Measurements from ENCODE around the gene KSR1.
"Not testable (repeated sequence)": the region's sequence is repeated elsewhere in the genome, so short reads cannot be mapped to it uniquely, and the experiment has no call there.

KSR1 gene

DNA sequence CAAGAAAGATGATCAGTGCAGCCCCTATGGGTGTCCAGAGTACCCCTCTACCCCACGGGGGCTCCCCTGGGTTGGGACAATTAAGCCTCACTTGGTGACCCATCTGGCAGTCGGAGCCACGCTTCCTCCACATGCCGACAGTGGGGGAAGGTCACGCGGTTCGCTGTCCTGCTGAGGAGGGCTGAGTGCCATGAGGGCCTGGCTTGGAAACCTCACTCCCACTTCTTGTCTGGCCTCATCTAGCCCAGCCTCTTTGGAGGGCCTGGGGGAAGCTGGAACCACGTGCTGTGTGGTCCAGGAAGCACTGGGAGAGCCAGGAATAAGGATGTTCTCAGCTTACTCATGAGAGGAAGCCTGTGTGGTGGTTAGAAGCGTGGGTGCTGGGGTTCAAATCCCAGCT lies 176.5 kb downstream of the KSR1 start:
- not testable (repeated sequence) for H3K4me1 ChIP-seq (ENCODE audit: control insufficient read depth, insufficient read depth, low read length); H3K9ac ChIP-seq (ENCODE audit: low read depth, low read length); H3K36me3 ChIP-seq (ENCODE audit: control insufficient read depth, insufficient read depth, low read length); H3K4me3 ChIP-seq (ENCODE audit: low read depth, low read length); H3K9me3 ChIP-seq (ENCODE audit: control insufficient read depth, insufficient read depth, low read length); H3K27ac ChIP-seq (ENCODE audit: low read depth, low read length); H3K27me3 ChIP-seq (ENCODE audit: control insufficient read depth, insufficient read depth, low read length)

- no peak overlapping the region for H3K4me3 ChIP-seq (ENCODE audit: low read depth, low read length)
- H3K27me3 ChIP-seq (ENCODE audit: control insufficient read depth, insufficient read depth, low read length) = no peaks in the 10 kb centered on the region
- no peak overlapping the region for H3K9ac ChIP-seq (ENCODE audit: low read depth, low read length)
- no peaks in the 10 kb centered on the region for H3K4me1 ChIP-seq (ENCODE audit: control insufficient read depth, insufficient read depth, low read length)
- no peak overlapping the region for H3K27ac ChIP-seq (ENCODE audit: low read depth, low read length)
- no peaks in the 10 kb centered on the region for H3K9me3 ChIP-seq (ENCODE audit: control insufficient read depth, insufficient read depth, low read length)
- no peaks in the 10 kb centered on the region for H3K36me3 ChIP-seq (ENCODE audit: control insufficient read depth, insufficient read depth, low read length)
Observed at GRCh38 chr17:27633312-27634025, 177.2 kb downstream of the KSR1 start.

GRCh38 chr17:27634026-27634335 lies 177.7 kb downstream of the KSR1 start:
- no peak overlapping the region for H3K27ac ChIP-seq (ENCODE audit: low read depth, low read length)
- H3K36me3 ChIP-seq (ENCODE audit: control insufficient read depth, insufficient read depth, low read length) = no peaks in the 10 kb centered on the region
- H3K4me3 ChIP-seq (ENCODE audit: low read depth, low read length) = no peak overlapping the region
- no peaks in the 10 kb centered on the region for H3K27me3 ChIP-seq (ENCODE audit: control insufficient read depth, insufficient read depth, low read length)
- no peaks in the 10 kb centered on the region for H3K4me1 ChIP-seq (ENCODE audit: control insufficient read depth, insufficient read depth, low read length)
- H3K9me3 ChIP-seq (ENCODE audit: control insufficient read depth, insufficient read depth, low read length) = no peaks in the 10 kb centered on the region
- no peak overlapping the region for H3K9ac ChIP-seq (ENCODE audit: low read depth, low read length)

DNA sequence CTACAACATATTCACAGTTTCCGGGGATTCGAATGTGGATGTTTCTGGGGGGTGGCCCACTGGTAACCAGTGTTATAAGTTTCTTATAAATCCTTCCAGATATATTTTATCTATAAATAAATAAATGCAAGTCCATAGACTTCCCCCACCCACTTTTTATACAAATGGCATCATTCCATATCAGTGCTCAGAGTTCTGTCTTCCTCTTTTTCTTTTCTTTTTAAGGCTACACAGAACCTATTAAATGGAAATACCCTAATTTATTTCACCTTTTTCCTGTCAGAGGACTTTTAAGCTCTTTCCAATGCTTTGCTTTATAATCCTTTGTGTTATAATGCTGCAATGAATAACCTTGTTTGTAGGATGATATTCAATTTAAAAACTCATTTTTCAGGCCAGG lies 178.5 kb downstream of the KSR1 start:
- Histone ChIP-seq H3K9me3 (ENCODE audit: control insufficient read depth, insufficient read depth, low read length) (no peaks in the 10 kb centered on the region), H3K27ac (ENCODE audit: low read depth, low read length) (no peak overlapping the region), H3K27me3 (ENCODE audit: control insufficient read depth, insufficient read depth, low read length) (no peaks in the 10 kb centered on the region), H3K9ac (ENCODE audit: low read depth, low read length) (no peak overlapping the region), H3K4me3 (ENCODE audit: low read depth, low read length) (no peak overlapping the region), H3K36me3 (ENCODE audit: control insufficient read depth, insufficient read depth, low read length) (no peaks in the 10 kb centered on the region), H3K4me1 (ENCODE audit: control insufficient read depth, insufficient read depth, low read length) (no peaks in the 10 kb centered on the region)

- no peaks in the 10 kb centered on the region for H3K4me1 ChIP-seq (ENCODE audit: control insufficient read depth, insufficient read depth, low read length)
Observed at GRCh38 chr17:27635275-27635823, 179.1 kb downstream of the KSR1 start.

DNA sequence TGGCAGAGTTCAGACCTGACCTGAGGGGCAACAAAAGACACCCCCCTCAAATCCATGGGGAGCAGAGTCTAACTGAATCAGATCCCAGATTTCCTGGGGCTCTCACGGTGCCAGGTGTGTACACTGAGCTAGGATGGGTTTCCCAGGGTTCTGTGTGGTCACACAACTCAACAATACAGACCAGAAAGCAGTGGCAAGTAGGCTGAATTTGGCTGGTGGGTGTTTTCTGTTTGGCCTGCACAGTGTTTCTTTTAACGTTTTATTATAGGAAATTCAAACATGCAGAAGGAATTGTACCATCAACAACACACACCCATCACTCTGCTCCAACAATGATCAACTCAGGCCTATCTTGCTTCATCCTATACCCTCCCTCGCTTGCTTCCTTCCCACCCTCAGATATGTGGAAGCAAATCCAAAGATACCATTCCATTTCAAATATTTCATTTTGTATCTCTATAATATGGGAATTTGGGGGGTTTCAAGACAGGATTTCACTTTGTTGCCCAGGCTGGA lies 179.8 kb downstream of the KSR1 start:
- not testable (repeated sequence) for H3K9me3 ChIP-seq (ENCODE audit: control insufficient read depth, insufficient read depth, low read length); H3K4me1 ChIP-seq (ENCODE audit: control insufficient read depth, insufficient read depth, low read length); H3K4me3 ChIP-seq (ENCODE audit: low read depth, low read length); H3K36me3 ChIP-seq (ENCODE audit: control insufficient read depth, insufficient read depth, low read length); H3K9ac ChIP-seq (ENCODE audit: low read depth, low read length); H3K27ac ChIP-seq (ENCODE audit: low read depth, low read length); H3K27me3 ChIP-seq (ENCODE audit: control insufficient read depth, insufficient read depth, low read length)

More at GRCh38 chr17:27635275-27635823, 179.1 kb downstream of the KSR1 start:
- Histone ChIP-seq H3K4me3 (ENCODE audit: low read depth, low read length) (no peak overlapping the region), H3K9ac (ENCODE audit: low read depth, low read length) (no peak overlapping the region), H3K27me3 (ENCODE audit: control insufficient read depth, insufficient read depth, low read length) (no peaks in the 10 kb centered on the region), H3K9me3 (ENCODE audit: control insufficient read depth, insufficient read depth, low read length) (no peaks in the 10 kb centered on the region), H3K27ac (ENCODE audit: low read depth, low read length) (no peak overlapping the region), H3K36me3 (ENCODE audit: control insufficient read depth, insufficient read depth, low read length) (no peaks in the 10 kb centered on the region)

DNA sequence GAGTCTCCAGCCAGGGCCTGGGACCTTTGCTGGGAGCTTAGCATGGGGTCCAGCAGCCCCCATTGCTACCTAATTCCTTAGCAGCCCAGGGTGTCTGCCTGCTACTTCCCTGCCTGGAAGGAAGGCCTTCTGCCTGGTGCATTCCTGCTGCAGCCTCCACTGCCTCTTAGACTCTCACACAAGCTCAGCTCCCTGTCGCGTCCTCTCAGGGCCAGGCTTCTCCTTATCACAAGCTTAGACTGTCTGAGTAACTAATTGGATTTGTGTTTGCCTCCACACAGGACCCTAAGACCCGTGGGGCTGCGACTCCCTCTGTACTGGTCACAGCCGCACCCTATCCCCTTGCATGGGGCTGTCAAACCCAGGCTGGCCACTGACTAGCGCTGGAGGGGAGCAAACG lies 181.6 kb downstream of the KSR1 start:
- not testable (repeated sequence) for H3K27ac ChIP-seq (ENCODE audit: low read depth, low read length); H3K36me3 ChIP-seq (ENCODE audit: control insufficient read depth, insufficient read depth, low read length); H3K4me3 ChIP-seq (ENCODE audit: low read depth, low read length); H3K4me1 ChIP-seq (ENCODE audit: control insufficient read depth, insufficient read depth, low read length); H3K9me3 ChIP-seq (ENCODE audit: control insufficient read depth, insufficient read depth, low read length); H3K27me3 ChIP-seq (ENCODE audit: control insufficient read depth, insufficient read depth, low read length); H3K9ac ChIP-seq (ENCODE audit: low read depth, low read length)

- H3K4me3 ChIP-seq (ENCODE audit: low read depth, low read length); H3K9ac ChIP-seq (ENCODE audit: low read depth, low read length); H3K36me3 ChIP-seq (ENCODE audit: control insufficient read depth, insufficient read depth, low read length); H3K27me3 ChIP-seq (ENCODE audit: control insufficient read depth, insufficient read depth, low read length); H3K27ac ChIP-seq (ENCODE audit: low read depth, low read length); H3K9me3 ChIP-seq (ENCODE audit: control insufficient read depth, insufficient read depth, low read length); H3K4me1 ChIP-seq (ENCODE audit: control insufficient read depth, insufficient read depth, low read length): not testable (repeated sequence)
Observed at GRCh38 chr17:27638415-27638914, 182.2 kb downstream of the KSR1 start.

DNA sequence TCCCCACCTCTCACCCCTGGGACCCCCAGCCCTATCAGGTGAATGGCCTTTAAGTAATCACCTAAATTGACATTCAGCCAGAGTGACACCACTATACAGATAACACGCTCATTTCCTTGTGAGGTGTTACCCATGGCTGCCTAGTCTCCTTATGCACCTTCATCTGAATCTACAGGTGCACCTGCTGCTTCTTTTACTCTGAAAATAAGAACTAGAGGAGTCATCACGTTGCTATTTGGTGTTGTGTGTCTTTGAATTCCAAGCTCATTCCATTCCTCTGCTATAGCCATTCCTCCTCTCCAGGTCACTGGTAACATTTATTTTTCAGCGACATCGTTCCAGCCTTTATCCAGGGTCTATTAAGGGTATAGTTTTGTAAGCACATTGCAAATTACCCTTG lies 184.5 kb downstream of the KSR1 start:
- Histone ChIP-seq H3K27ac (ENCODE audit: low read depth, low read length) (no peak overlapping the region), H3K36me3 (ENCODE audit: control insufficient read depth, insufficient read depth, low read length) (no peaks in the 10 kb centered on the region), H3K27me3 (ENCODE audit: control insufficient read depth, insufficient read depth, low read length) (no peaks in the 10 kb centered on the region), H3K9ac (ENCODE audit: low read depth, low read length) (no peak overlapping the region), H3K9me3 (ENCODE audit: control insufficient read depth, insufficient read depth, low read length) (no peaks in the 10 kb centered on the region), H3K4me3 (ENCODE audit: low read depth, low read length) (no peak overlapping the region), H3K4me1 (ENCODE audit: control insufficient read depth, insufficient read depth, low read length) (no peaks in the 10 kb centered on the region)

DNA sequence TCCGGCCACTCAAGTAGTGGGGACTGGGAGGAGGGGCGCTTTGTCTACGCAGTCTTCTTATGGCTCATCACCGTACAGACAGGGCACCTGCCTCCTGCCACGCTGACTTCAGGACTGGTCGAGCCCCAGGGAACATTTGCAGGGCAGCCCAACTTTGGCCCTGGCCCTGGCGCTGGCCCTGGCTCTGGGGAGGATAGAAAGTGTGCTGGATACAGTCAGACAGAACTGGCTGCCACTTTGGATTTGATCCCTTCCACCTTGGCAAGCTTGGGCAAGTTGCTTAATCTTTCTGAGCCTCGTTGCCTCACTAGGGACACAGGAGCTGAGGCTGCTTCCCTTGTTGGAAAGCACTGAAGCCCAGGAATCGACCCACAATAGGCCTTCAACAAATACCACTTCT lies 188.3 kb downstream of the KSR1 start:
- no peaks in the 10 kb centered on the region for H3K9me3 ChIP-seq (ENCODE audit: control insufficient read depth, insufficient read depth, low read length)
- no peaks in the 10 kb centered on the region for H3K27me3 ChIP-seq (ENCODE audit: control insufficient read depth, insufficient read depth, low read length)

DNA sequence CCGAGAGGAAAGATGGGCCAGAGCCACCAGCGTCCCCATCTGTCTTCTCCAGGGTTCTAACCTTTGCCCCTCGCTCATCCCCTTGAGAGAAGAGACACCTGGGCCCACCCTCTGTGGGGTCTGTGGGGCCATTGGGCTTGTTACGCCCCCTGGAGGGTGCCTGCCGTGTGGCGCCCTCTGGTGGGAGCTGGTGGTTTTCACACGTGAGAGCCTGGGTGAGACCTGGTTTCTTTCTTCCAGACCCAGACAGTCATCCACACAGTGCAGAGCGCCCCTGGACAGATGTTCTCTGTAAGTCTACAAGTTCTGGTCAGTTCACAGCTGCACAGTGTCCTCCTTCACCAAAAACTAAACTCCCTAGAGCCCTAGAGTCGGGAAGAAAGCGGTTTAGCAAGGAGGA lies 189.4 kb downstream of the KSR1 start:
- not testable (repeated sequence) for H3K9ac ChIP-seq (ENCODE audit: low read depth, low read length); H3K36me3 ChIP-seq (ENCODE audit: control insufficient read depth, insufficient read depth, low read length); H3K27me3 ChIP-seq (ENCODE audit: control insufficient read depth, insufficient read depth, low read length); H3K9me3 ChIP-seq (ENCODE audit: control insufficient read depth, insufficient read depth, low read length); H3K4me3 ChIP-seq (ENCODE audit: low read depth, low read length); H3K27ac ChIP-seq (ENCODE audit: low read depth, low read length); H3K4me1 ChIP-seq (ENCODE audit: control insufficient read depth, insufficient read depth, low read length)

More for the DNA sequence above, 188.3 kb downstream of the KSR1 start:
- Histone ChIP-seq H3K9ac (ENCODE audit: low read depth, low read length) (no peak overlapping the region), H3K27ac (ENCODE audit: low read depth, low read length) (no peak overlapping the region), H3K4me1 (ENCODE audit: control insufficient read depth, insufficient read depth, low read length) (no peaks in the 10 kb centered on the region), H3K36me3 (ENCODE audit: control insufficient read depth, insufficient read depth, low read length) (no peaks in the 10 kb centered on the region), H3K4me3 (ENCODE audit: low read depth, low read length) (no peak overlapping the region)

Measured in HUES48 (cell line).